Tibial nerve (tissue), 4 donors: ENCODE data around the gene TNRC6C.
A peak's percentile ranks its signal among the peaks of the same experiment; 100 is the strongest.

ENCODE experiments used
- CTCF ChIP-seq, 5 experiments: fragments of 200-600 bp in 3 of 5; fragments of 450-650 bp in 2 of 5; sonication (generic) in 3 of 5; IDR thresholded peaks; one replicate each; pipeline ENCODE4 v1.5.1; 2016 to 2019; ENCODE audit warnings: antibody characterized with exemption in 5 of 5, mild to moderate bottlenecking in 3 of 5, moderate library complexity in 2 of 5
- EP300 ChIP-seq, 2 donors: sonication (generic); formaldehyde crosslinking; IDR thresholded peaks; one replicate each; pipeline ENCODE4 v1.6.1; 2017; ENCODE audit warnings: antibody characterized with exemption in 2 of 2, mild to moderate bottlenecking in 1 of 2
- POLR2A ChIP-seq, 2 donors: fragments of 450-650 bp; IDR thresholded peaks; one replicate each; pipeline ENCODE4 v1.6.1; 2017; ENCODE audit warnings: antibody characterized with exemption in 2 of 2, mild to moderate bottlenecking in 2 of 2, moderate library complexity in 2 of 2

GRCh38 chr17:77957857-77958715, at the start of gene TNRC6C:
- TF ChIP-seq CTCF (IDR thresholded peaks at IDR 0.05) (peak; percentile 5 to 69 (median 11)), POLR2A (IDR thresholded peaks at IDR 0.05) (peak; percentile 100), EP300 (IDR thresholded peaks at IDR 0.05) (peak; percentile 68 to 100)
